H1 (cell line): ENCODE measurements around the gene TPRA1. TPM values are rescaled to one million over a fixed set of nuclear protein-coding genes. Genes with fewer than 3 reads are reported as not detected.

Experiments used
- CHD2 ChIP-seq: IDR thresholded peaks from 2 replicates; pipeline ENCODE4 v1.6.1; 2012; ENCODE audit warnings: low read length, improper control_type of control experiment
- GTF2F1 ChIP-seq: IDR thresholded peaks from 2 replicates; pipeline ENCODE4 v1.6.1; 2012; ENCODE audit warnings: low read depth, low read length, improper control_type of control experiment, borderline replicate concordance
- SP1 ChIP-seq: IDR thresholded peaks from 2 replicates; pipeline ENCODE4 v1.6.1; 2011; ENCODE audit warnings: low read depth, low read length
- TBP ChIP-seq: IDR thresholded peaks from 2 replicates; pipeline ENCODE4 v1.6.1; 2011; ENCODE audit warnings: low read depth, low read length, improper control_type of control experiment
- USF2 ChIP-seq: IDR thresholded peaks from 2 replicates; pipeline ENCODE4 v1.6.1; 2011; ENCODE audit warnings: low read length, improper control_type of control experiment
- polyA plus RNA-seq, 7 experiments: library from polyadenylated mRNA; depleted of rRNA in 3 of 7; stranded (reverse) in 5 of 7; unstranded in 2 of 7; fragments of >200 nt in 5 of 7; fragments of 200-250 nt in 2 of 7; gene quantifications; 1 replicate in 5 of 7; 2 replicates in 1 of 7; 4 replicates in 1 of 7; pipeline versions ENCODE4 v1.2.1 to v1.2.3, GENCODE V29; 2011 to 2013; ENCODE audit warnings: missing spikeins in 2 of 7, mixed read lengths in 2 of 7
- total RNA-seq: library from RNA; stranded (reverse); fragmentation: NEBNext Ultra II Directional; extraction: Animal tissue kit (Norgen Biotek cat#: 25700); gene quantifications from 2 replicates; pipeline ENCODE4 v1.2.1, GENCODE V29; 2021
- TF ChIP-seq, protein P1 (sequence below): IDR thresholded peaks from 2 replicates; pipeline ENCODE4 v1.6.1; 2012; ENCODE audit warnings: low read length, inconsistent platforms
- TF ChIP-seq, protein P2 (sequence below): IDR thresholded peaks from 2 replicates; pipeline ENCODE4 v1.6.1; 2011; ENCODE audit warnings: low read depth, mild to moderate bottlenecking, low read length; ENCODE audit not compliant: insufficient read depth
- TF ChIP-seq, protein P3 (sequence below): IDR thresholded peaks from 2 replicates; pipeline ENCODE4 v1.6.1; 2012; ENCODE audit warnings: inconsistent platforms

The TPRA1 gene
- total and polyA plus RNA-seq, 2 of the 8 experiments (the other 6 are each of a cell fraction or from before 2014, with no cell fraction given), result 18.8 to 38.5 TPM

DNA sequence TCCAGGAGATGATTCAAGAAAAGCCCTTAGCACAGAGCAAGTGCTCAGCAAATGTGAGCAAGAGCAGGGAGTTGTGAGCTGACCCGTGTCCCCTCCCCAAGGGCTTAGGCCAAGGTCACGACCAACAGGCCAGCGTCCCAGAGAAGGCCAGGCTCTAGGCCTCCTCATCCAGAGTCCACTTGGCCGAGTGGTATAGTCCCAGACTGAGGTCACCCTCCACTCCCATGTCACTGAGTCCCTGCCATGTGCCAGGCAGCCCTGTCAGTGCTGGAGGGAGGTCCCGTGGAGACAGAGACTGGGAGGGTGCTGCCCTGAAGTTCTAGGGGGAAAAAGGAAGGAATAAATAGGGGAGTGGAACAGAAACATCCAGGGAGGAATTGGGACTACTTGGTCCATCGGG is 44.0 kb downstream of the TPRA1 start (continued):
- TF ChIP-seq, protein P1, sequence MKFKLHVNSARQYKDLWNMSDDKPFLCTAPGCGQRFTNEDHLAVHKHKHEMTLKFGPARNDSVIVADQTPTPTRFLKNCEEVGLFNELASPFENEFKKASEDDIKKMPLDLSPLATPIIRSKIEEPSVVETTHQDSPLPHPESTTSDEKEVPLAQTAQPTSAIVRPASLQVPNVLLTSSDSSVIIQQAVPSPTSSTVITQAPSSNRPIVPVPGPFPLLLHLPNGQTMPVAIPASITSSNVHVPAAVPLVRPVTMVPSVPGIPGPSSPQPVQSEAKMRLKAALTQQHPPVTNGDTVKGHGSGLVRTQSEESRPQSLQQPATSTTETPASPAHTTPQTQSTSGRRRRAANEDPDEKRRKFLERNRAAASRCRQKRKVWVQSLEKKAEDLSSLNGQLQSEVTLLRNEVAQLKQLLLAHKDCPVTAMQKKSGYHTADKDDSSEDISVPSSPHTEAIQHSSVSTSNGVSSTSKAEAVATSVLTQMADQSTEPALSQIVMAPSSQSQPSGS, result no peak
- TF ChIP-seq GTF2F1 (no peak), USF2 (no peak), SP1 (no peak), TBP (no peak), CHD2 (no peak)
- TF ChIP-seq, protein P2, sequence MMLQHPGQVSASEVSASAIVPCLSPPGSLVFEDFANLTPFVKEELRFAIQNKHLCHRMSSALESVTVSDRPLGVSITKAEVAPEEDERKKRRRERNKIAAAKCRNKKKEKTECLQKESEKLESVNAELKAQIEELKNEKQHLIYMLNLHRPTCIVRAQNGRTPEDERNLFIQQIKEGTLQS, result no peak
- TF ChIP-seq, protein P3, sequence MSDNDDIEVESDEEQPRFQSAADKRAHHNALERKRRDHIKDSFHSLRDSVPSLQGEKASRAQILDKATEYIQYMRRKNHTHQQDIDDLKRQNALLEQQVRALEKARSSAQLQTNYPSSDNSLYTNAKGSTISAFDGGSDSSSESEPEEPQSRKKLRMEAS, result no peak
